ENCODE measurements around the gene DNAAF3.
A peak's percentile ranks its signal among the peaks of the same experiment; 100 is the strongest.

DNAAF3 gene

GRCh38 chr19:55134736-55135135 lies 31.7 kb downstream of the DNAAF3 start:
- in situ Hi-C loops (cut with HindIII; ENCODE audit: low sequenced_read_pairs): no loop called here
- no peak for TF ChIP-seq CTCF (IDR thresholded peaks at IDR 0.05; ENCODE audit: low read depth, low read length)
- no peak overlapping the region for H3K4me3 ChIP-seq (ENCODE audit: low read depth, low read length)
- DNase-seq (ENCODE audit: low read depth, low spot score): no peak

- no peak for DNase-seq (ENCODE audit: low read depth, low spot score)
Measured at GRCh38 chr19:55133639-55134444, 32.6 kb downstream of the DNAAF3 start.

GRCh38 chr19:55132453-55133129 lies 33.8 kb downstream of the DNAAF3 start:
- in situ Hi-C loops (cut with HindIII; ENCODE audit: low sequenced_read_pairs): no loop called here
- no peak for TF ChIP-seq CTCF (IDR thresholded peaks at IDR 0.05; ENCODE audit: low read depth, low read length)
- H3K4me3 ChIP-seq (ENCODE audit: low read depth, low read length): no peak overlapping the region
- DNase-seq (ENCODE audit: low read depth, low spot score): no peak

More at GRCh38 chr19:55133639-55134444, 32.6 kb downstream of the DNAAF3 start:
- H3K4me3 ChIP-seq (ENCODE audit: low read depth, low read length): no peak overlapping the region
- TF ChIP-seq CTCF (IDR thresholded peaks at IDR 0.05; ENCODE audit: low read depth, low read length): no peak
- in situ Hi-C loops (cut with HindIII; ENCODE audit: low sequenced_read_pairs): no loop called here

- no peak for DNase-seq (ENCODE audit: low read depth, low spot score)
- no peak for TF ChIP-seq CTCF (IDR thresholded peaks at IDR 0.05; ENCODE audit: low read depth, low read length)
- H3K4me3 ChIP-seq (ENCODE audit: low read depth, low read length): no peak overlapping the region
- in situ Hi-C loops (cut with HindIII; ENCODE audit: low sequenced_read_pairs): no loop called here
Measured at GRCh38 chr19:55131421-55131820, 35.0 kb downstream of the DNAAF3 start.

GRCh38 chr19:55119053-55119452 lies 47.4 kb downstream of the DNAAF3 start:
- TF ChIP-seq CTCF (IDR thresholded peaks at IDR 0.05; ENCODE audit: low read depth, low read length): no peak
- no peak for DNase-seq (ENCODE audit: low read depth, low spot score)
- in situ Hi-C loops (cut with HindIII; ENCODE audit: low sequenced_read_pairs): no loop called here
- H3K4me3 ChIP-seq (ENCODE audit: low read depth, low read length): no peak overlapping the region

GRCh38 chr19:55118401-55118991 lies 47.9 kb downstream of the DNAAF3 start:
- in situ Hi-C loops (cut with HindIII; ENCODE audit: low sequenced_read_pairs): no loop called here
- H3K4me3 ChIP-seq (ENCODE audit: low read depth, low read length): peak overlapping the region; percentile 62
- DNase-seq (ENCODE audit: low read depth, low spot score): peak; percentile 29
- TF ChIP-seq CTCF (IDR thresholded peaks at IDR 0.05; ENCODE audit: low read depth, low read length): no peak

All from astrocyte of the spinal cord (primary cell).